CD4-positive, alpha-beta T cell treated with Interleukin-6 at 100 ng/mL for 8 hours (primary cell): ENCODE data around the gene ADGRV1.
"Not testable (repeated sequence)": the region's sequence is repeated elsewhere in the genome, so short reads cannot be mapped to it uniquely, and the experiment has no call there.

Experiments used
- DNase-seq: peaks from one replicate; pipeline ENCODE4 v3.0.0-alpha.2; 2020; ENCODE audit warnings: mixed read lengths, low spot score

The ADGRV1 gene

GRCh38 chr5:90553711-90554110 is 4.9 kb upstream of the ADGRV1 start:
- no peak for DNase-seq

- DNase-seq = no peak
Observed at GRCh38 chr5:90554358-90555006, 4.1 kb upstream of the ADGRV1 start.

- no peak for DNase-seq
Observed at GRCh38 chr5:90555666-90556065, 2.9 kb upstream of the ADGRV1 start.

GRCh38 chr5:90557391-90557790 is 1.2 kb upstream of the ADGRV1 start:
- DNase-seq = no peak

GRCh38 chr5:90557871-90558270 is 726 bp upstream of the ADGRV1 start:
- DNase-seq = no peak

GRCh38 chr5:90560771-90561170 is 2.2 kb downstream of the ADGRV1 start:
- no peak for DNase-seq

GRCh38 chr5:90561766-90562165 is 3.2 kb downstream of the ADGRV1 start:
- DNase-seq = no peak

- no peak for DNase-seq
Observed at GRCh38 chr5:90562341-90562740, 3.7 kb downstream of the ADGRV1 start.

- DNase-seq = no peak
Observed at GRCh38 chr5:90563108-90563507, 4.5 kb downstream of the ADGRV1 start.

- DNase-seq = no peak
Observed at GRCh38 chr5:90565491-90565890, 6.9 kb downstream of the ADGRV1 start.

GRCh38 chr5:90569084-90569483 is 10.5 kb downstream of the ADGRV1 start:
- no peak for DNase-seq

GRCh38 chr5:90570034-90570433 is 11.4 kb downstream of the ADGRV1 start:
- no peak for DNase-seq

GRCh38 chr5:90571147-90571773 is 12.7 kb downstream of the ADGRV1 start:
- no peak for DNase-seq

- DNase-seq = no peak
Observed at GRCh38 chr5:90575712-90576111, 17.1 kb downstream of the ADGRV1 start.

GRCh38 chr5:90576566-90576965 is 18.0 kb downstream of the ADGRV1 start:
- DNase-seq = not testable (repeated sequence)

GRCh38 chr5:90579905-90580304 is 21.3 kb downstream of the ADGRV1 start:
- not testable (repeated sequence) for DNase-seq

GRCh38 chr5:90581956-90582355 is 23.4 kb downstream of the ADGRV1 start:
- no peak for DNase-seq

GRCh38 chr5:90585337-90585986 is 26.9 kb downstream of the ADGRV1 start:
- DNase-seq = no peak

GRCh38 chr5:90586469-90586868 is 27.9 kb downstream of the ADGRV1 start:
- DNase-seq = no peak

- DNase-seq = no peak
Observed at GRCh38 chr5:90590170-90590569, 31.6 kb downstream of the ADGRV1 start.

GRCh38 chr5:90593083-90593482 is 34.5 kb downstream of the ADGRV1 start:
- DNase-seq = not testable (repeated sequence)

- DNase-seq = not testable (repeated sequence)
Observed at GRCh38 chr5:90595766-90596165, 37.2 kb downstream of the ADGRV1 start.

- no peak for DNase-seq
Observed at GRCh38 chr5:90598293-90598692, 39.7 kb downstream of the ADGRV1 start.
